HUES48 (cell line): ENCODE results near the gene ZGRF1.
A peak's percentile ranks its signal among the peaks of the same experiment; 100 is the strongest.
"Not testable (repeated sequence)": the region's sequence is repeated elsewhere in the genome, so short reads cannot be mapped to it uniquely, and the experiment has no call there.

Source experiments
- H3K27ac ChIP-seq: one replicate; pipeline ENCODE4 v1.7.0; 2013; ENCODE audit warnings: low read depth, low read length, inconsistent platforms
- H3K27me3 ChIP-seq: 2 replicates; pipeline ENCODE4 v1.6.1; 2013; ENCODE audit warnings: mild to moderate bottlenecking, low read length; ENCODE audit not compliant: control insufficient read depth, insufficient read depth
- H3K36me3 ChIP-seq: 2 replicates; pipeline ENCODE4 v1.6.1; 2013; ENCODE audit warnings: low read length; ENCODE audit not compliant: control insufficient read depth, insufficient read depth
- H3K4me1 ChIP-seq: 2 replicates; pipeline ENCODE4 v1.6.1; 2013; ENCODE audit warnings: mild to moderate bottlenecking, low read length; ENCODE audit not compliant: control insufficient read depth, insufficient read depth
- H3K4me3 ChIP-seq: 2 replicates; pipeline ENCODE4 v1.5.1; 2013; ENCODE audit warnings: mild to moderate bottlenecking, low read depth, low read length
- H3K9ac ChIP-seq: 2 replicates; pipeline ENCODE4 v1.6.1; 2013; ENCODE audit warnings: mild to moderate bottlenecking, low read depth, low read length, moderate library complexity
- H3K9me3 ChIP-seq: 2 replicates; pipeline ENCODE4 v1.6.1; 2013; ENCODE audit warnings: low read length; ENCODE audit not compliant: control insufficient read depth, insufficient read depth

Gene ZGRF1

DNA sequence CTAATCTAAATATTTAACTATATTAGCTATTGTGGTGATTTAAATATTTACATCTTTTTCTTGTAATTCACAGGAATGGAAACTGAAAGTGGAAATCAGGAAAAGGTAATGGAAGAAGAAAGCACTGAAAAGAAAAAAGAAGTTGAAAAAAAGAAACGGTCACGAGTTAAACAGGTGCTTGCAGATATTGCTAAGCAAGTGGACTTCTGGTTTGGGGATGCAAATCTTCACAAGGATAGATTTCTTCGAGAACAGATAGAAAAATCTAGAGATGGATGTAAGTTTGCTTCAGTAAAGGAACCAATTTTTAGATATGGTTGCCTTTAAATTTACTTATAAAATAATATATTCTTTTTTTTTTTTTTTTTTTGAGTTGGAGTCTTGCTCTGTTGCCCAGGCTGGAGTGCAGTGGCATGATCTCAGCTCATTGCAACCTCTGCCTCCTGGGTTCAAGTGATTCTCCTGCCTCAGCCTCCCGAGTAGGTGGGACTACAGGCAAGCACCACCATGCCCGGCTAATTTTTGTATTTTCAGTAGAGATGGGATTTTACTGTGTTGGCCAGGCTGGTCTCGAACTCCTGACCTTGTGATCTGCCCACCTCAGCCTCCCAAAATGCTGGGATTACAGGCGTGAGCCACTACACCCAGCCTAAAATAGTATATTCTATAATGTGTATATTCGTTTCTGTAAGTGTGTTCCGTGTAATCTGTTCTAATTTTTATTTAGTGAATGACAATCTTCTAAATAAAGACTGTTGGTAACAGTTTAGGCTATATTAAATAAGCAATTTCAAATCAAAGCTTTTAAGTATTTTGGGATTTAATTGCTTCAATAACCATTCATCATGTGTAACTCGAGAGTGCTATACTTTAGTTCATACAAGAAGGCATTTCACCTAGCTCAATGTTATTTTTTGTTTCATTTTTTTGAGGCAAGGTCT, 8.2 kb upstream of the ZGRF1 start:
- Histone ChIP-seq H3K27ac (peak overlapping the region; percentile 99), H3K36me3 (peaks cover 49% of the 10 kb centered on the region), H3K4me3 (peak overlapping the region; percentile 2; the same call in 1 of the 2 replicates), H3K9ac (peak overlapping the region; percentile 99; the same call in 1 of the 2 replicates)
- not testable (repeated sequence) for H3K9me3 ChIP-seq, H3K27me3 ChIP-seq, H3K4me1 ChIP-seq

GRCh38 chr4:112642526-112642925, 5.8 kb upstream of the ZGRF1 start:
- H3K27me3 ChIP-seq = no peaks in the 10 kb centered on the region
- peaks cover 47% of the 10 kb centered on the region for H3K36me3 ChIP-seq
- H3K4me3 ChIP-seq = no peak overlapping the region
- peak overlapping the region; percentile 47 for H3K27ac ChIP-seq
- H3K9me3 ChIP-seq = 0 out of 2 replicates have a peak, but pooled peaks cover 2% of the 10 kb centered on the region
- H3K4me1 ChIP-seq = peaks cover 5% of the 10 kb centered on the region; the same call in 1 of the 2 replicates
- H3K9ac ChIP-seq = no peak overlapping the region

- H3K9ac ChIP-seq = peak overlapping the region; percentile 91
- H3K27me3 ChIP-seq = no peaks in the 10 kb centered on the region
- H3K36me3 ChIP-seq = peaks cover 30% of the 10 kb centered on the region
- H3K4me3 ChIP-seq = peak overlapping the region; percentile 95
- H3K9me3 ChIP-seq = no peaks in the 10 kb centered on the region
- peak overlapping the region; percentile 99 for H3K27ac ChIP-seq
- H3K4me1 ChIP-seq = peaks cover 20% of the 10 kb centered on the region
Measured at GRCh38 chr4:112637552-112637866, 800 bp upstream of the ZGRF1 start.

DNA sequence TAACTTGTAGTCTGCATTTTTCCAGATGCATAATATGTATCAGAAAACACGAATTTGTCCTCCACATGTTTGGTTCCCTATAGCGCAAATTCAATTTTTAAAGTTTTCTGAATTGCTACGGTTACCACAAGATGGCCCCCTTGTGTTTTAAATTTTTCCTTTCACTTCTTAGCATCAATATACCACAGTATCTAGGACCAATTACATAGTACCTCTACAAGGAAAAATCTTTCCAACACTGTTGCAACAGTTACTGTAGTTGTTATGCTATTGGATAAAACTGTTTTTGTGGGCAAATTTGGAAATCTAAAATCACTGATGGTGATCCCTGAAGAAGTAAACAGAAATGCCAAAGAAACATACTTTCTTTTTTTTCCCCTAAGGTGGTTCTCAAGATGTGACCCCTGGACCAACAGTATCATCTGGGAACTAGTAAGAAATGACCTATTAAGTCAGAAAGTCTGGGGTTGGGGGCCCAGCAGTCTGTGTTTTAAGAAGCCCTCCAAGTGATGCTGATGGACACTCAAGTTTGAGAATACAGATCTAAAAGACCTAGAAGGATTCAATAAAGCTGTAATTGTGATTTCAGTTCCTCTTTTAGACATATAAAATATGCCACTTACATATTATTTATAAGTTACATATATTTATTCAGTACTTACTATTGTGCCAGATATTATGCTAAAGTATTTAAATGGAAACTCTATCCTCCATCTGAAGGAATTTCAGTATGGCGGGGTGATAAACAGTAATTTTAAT, 3.1 kb downstream of the ZGRF1 start:
- Histone ChIP-seq H3K4me3 (no peak overlapping the region), H3K9ac (no peak overlapping the region; the same call in 1 of the 2 replicates), H3K27me3 (no peaks in the 10 kb centered on the region)

GRCh38 chr4:112626228-112626627, 10.5 kb downstream of the ZGRF1 start:
- Histone ChIP-seq H3K9ac (no peak overlapping the region), H3K9me3 (no peaks in the 10 kb centered on the region), H3K4me3 (no peak overlapping the region), H3K4me1 (no peaks in the 10 kb centered on the region), H3K27me3 (no peaks in the 10 kb centered on the region), H3K36me3 (peaks cover 76% of the 10 kb centered on the region), H3K27ac (no peak overlapping the region)

More for the DNA sequence above, 3.1 kb downstream of the ZGRF1 start:
- Histone ChIP-seq H3K36me3 (peaks cover 47% of the 10 kb centered on the region), H3K4me1 (peaks cover 20% of the 10 kb centered on the region), H3K27ac (peak overlapping the region; percentile 49), H3K9me3 (no peaks in the 10 kb centered on the region)

DNA sequence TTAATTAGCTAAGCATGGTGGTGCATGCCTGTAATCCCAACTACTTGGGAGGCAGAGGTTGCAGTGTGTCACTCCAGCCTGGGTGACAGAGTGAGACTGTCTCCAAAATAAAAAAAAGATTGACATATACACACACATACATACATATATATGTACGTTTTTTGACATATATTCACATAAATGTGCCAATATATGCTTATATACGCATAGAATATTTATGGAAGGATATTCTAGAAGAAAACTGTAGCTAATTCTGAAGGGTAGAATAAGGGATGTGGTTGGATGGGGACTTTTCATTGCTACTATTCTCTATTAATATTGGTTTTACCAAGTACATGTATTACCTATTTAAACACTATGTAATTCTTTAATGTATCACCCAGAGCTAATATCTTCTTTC, 19.7 kb downstream of the ZGRF1 start:
- H3K36me3 ChIP-seq = peaks cover 53% of the 10 kb centered on the region

GRCh38 chr4:112612814-112613213, 23.9 kb downstream of the ZGRF1 start:
- not testable (repeated sequence) for H3K4me1 ChIP-seq, H3K9ac ChIP-seq, H3K9me3 ChIP-seq, H3K4me3 ChIP-seq, H3K27ac ChIP-seq, H3K27me3 ChIP-seq
- H3K36me3 ChIP-seq = peaks cover 48% of the 10 kb centered on the region

More for the DNA sequence above, 19.7 kb downstream of the ZGRF1 start:
- H3K27ac ChIP-seq = no peak overlapping the region
- no peaks in the 10 kb centered on the region for H3K4me1 ChIP-seq
- H3K9ac ChIP-seq = no peak overlapping the region
- H3K4me3 ChIP-seq = no peak overlapping the region
- H3K9me3 ChIP-seq = no peaks in the 10 kb centered on the region
- no peaks in the 10 kb centered on the region for H3K27me3 ChIP-seq

DNA sequence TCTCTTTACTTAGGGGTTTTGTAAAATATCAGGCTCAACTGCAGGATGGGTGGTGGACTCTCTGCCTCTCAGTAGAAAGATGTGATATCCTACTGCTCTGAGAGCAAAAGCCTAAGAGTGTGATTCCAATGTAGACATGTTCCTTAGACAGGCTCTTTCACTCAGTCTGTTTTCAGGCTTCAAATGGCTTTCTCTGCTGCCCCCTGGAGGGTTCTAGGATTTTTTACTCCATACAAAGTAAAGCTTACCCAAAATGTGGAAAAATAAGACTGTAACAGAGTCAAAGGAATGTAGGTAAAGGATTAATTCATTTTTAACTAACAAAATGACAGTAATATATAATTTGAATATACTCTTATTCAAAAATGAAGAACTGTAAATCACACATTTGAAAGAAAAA, 32.1 kb downstream of the ZGRF1 start:
- no peak overlapping the region for H3K9ac ChIP-seq
- no peak overlapping the region for H3K4me3 ChIP-seq
- H3K36me3 ChIP-seq = peaks cover 66% of the 10 kb centered on the region

GRCh38 chr4:112594993-112595392, 41.7 kb downstream of the ZGRF1 start:
- H3K9me3 ChIP-seq = no peaks in the 10 kb centered on the region
- H3K4me1 ChIP-seq = no peaks in the 10 kb centered on the region; the same call in 1 of the 2 replicates
- H3K36me3 ChIP-seq = peaks cover 17% of the 10 kb centered on the region
- no peak overlapping the region for H3K27ac ChIP-seq
- no peaks in the 10 kb centered on the region for H3K27me3 ChIP-seq
- H3K9ac ChIP-seq = no peak overlapping the region
- H3K4me3 ChIP-seq = no peak overlapping the region

More for the DNA sequence above, 32.1 kb downstream of the ZGRF1 start:
- Histone ChIP-seq H3K9me3 (no peaks in the 10 kb centered on the region), H3K27ac (no peak overlapping the region), H3K27me3 (no peaks in the 10 kb centered on the region), H3K4me1 (no peaks in the 10 kb centered on the region)

DNA sequence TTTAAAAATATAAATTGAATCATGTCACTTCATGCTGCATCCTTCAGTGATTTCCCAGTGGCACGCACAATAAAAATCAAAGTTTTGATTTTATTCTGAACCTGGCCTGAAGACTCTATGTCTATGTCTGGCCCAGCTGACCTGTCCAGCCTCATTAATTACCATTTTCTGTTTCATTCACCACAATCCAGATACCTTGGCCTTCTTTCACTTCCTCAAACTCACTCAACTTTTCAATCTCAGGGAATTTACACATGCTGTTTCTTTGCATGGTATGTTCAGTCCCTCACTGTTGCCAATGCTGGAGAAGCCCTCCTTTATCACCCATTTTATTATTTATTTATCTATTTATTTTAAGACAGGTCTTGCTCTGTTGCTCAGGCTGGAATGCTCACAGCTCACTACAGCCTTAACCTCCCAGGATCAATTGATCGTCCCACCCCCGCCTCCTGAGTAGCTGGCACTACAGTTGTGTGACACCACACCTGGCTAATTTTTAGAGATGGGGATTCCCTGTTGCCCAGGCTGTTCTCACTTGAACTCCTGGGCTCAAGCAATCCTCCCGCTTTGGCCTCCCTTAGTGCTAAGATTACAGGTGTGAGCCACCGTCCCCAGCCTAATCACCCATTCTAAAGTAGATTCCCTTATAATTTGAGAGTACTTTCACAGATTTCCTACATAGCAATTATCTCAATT, 43.1 kb downstream of the ZGRF1 start:
- H3K9ac ChIP-seq = no peak overlapping the region
- no peaks in the 10 kb centered on the region; the same call in 1 of the 2 replicates for H3K4me1 ChIP-seq
- no peaks in the 10 kb centered on the region for H3K9me3 ChIP-seq
- H3K36me3 ChIP-seq = peaks cover 17% of the 10 kb centered on the region; the same call in 1 of the 2 replicates
- H3K27ac ChIP-seq = no peak overlapping the region
- no peaks in the 10 kb centered on the region for H3K27me3 ChIP-seq
- no peak overlapping the region for H3K4me3 ChIP-seq
